Cerebellar nuclear complex (tissue), 1 donor: ENCODE results near the gene LGALS9C.
"Not testable (repeated sequence)": the region's sequence is repeated elsewhere in the genome, so short reads cannot be mapped to it uniquely, and the experiment has no call there.

ENCODE experiments used
- DNase-seq, 2 experiments: peaks; one replicate each; lab custom pipeline; 2025; lab: John Stamatoyannopoulos, UW

Gene LGALS9C

GRCh38 chr17:18530405-18530804 lies 53.8 kb downstream of the LGALS9C start:
- DNase-seq: not testable (repeated sequence)

- DNase-seq: not testable (repeated sequence)
Observed at GRCh38 chr17:18542234-18542633, 65.6 kb downstream of the LGALS9C start.

- not testable (repeated sequence) for DNase-seq
Observed at GRCh38 chr17:18542907-18543306, 66.3 kb downstream of the LGALS9C start.
